ENCODE data around the gene ITPR2. TPM values are rescaled to one million over a fixed set of nuclear protein-coding genes. Genes with fewer than 3 reads are reported as not detected.

Gene ITPR2
- total and polyA plus RNA-seq, 2 of the 8 experiments (the other 6 are each of a cell fraction or from before 2014, with no cell fraction given) = 4.1 to 48.3 TPM

GRCh38 chr12:26489908-26490307 is 343.1 kb downstream of the ITPR2 start (continued):
- TF ChIP-seq CHD7 (IDR thresholded peaks at IDR 0.05; ENCODE audit: insufficient replicate concordance, low read length) (no peak), TBP (IDR thresholded peaks at IDR 0.05; ENCODE audit: low read depth, low read length) (no peak), TCF12 (IDR thresholded peaks at IDR 0.05; ENCODE audit: low read depth, low read length) (no peak), SAP30 (IDR thresholded peaks at IDR 0.05; ENCODE audit: insufficient read depth, insufficient replicate concordance, low read length) (no peak), EP300 (IDR thresholded peaks at IDR 0.05; ENCODE audit: borderline replicate concordance in 1 of 2, low read depth in 2 of 2, low read length in 2 of 2) (no peak), EGR1 (IDR thresholded peaks at IDR 0.05; ENCODE audit: borderline replicate concordance, low read depth, low read length) (no peak), NRF1 (IDR thresholded peaks at IDR 0.05; ENCODE audit: low read depth, low read length) (no peak), FOSL1 (IDR thresholded peaks at IDR 0.05; ENCODE audit: insufficient read depth, low read depth, low read length) (no peak), CBX8 (IDR thresholded peaks at IDR 0.05; ENCODE audit: borderline replicate concordance, low read depth, low read length) (no peak), SIRT6 (IDR thresholded peaks at IDR 0.05; ENCODE audit: low read length) (no peak), JUN (IDR thresholded peaks at IDR 0.05; ENCODE audit: low read depth, low read length) (no peak), CHD2 (IDR thresholded peaks at IDR 0.05; ENCODE audit: low read length) (no peak), RBBP5 (IDR thresholded peaks at IDR 0.05; ENCODE audit: borderline replicate concordance, low read depth, low read length) (no peak)
